ENCODE results near the gene PCDHGA5. TPM values are rescaled to one million over a fixed set of nuclear protein-coding genes. Genes with fewer than 3 reads are reported as not detected.
"Not testable (repeated sequence)": the region's sequence is repeated elsewhere in the genome, so short reads cannot be mapped to it uniquely, and the experiment has no call there.

The PCDHGA5 gene
- total and polyA plus RNA-seq, 2 experiments from 2014 or later = 0.35 to 0.86 TPM

- H3K4me3 ChIP-seq = no peak within 1 kb of the TSS; the same call in 1 of the 2 replicates
- H3K4me1 ChIP-seq (ENCODE audit: insufficient read depth) = no peaks in the 10 kb centered on the region
- no peaks in the 10 kb centered on the region for H3K27me3 ChIP-seq (replicated peaks; ENCODE audit: insufficient read depth)
- no peaks in the 10 kb centered on the region for H3K9me3 ChIP-seq (ENCODE audit: low read depth)
- no peak within 1 kb of the TSS for H3K27ac ChIP-seq
- no peaks in the 10 kb centered on the region for H3K36me3 ChIP-seq (ENCODE audit: low read depth)
- WGBS, 2 experiments (ENCODE audit: low coverage in 1 of 2, low lambda C conversion rate in 2 of 2, missing lambda C conversion rate in 2 of 2) = 34 to 38% methylated on average over 36 to 37 of the region's 37 CpGs
- no peaks in the 10 kb centered on the region for H3K9me2 ChIP-seq (ENCODE audit: insufficient read depth)
- TF ChIP-seq EZH2phosphoT487 (IDR thresholded peaks at IDR 0.05; ENCODE audit: insufficient read depth, low read depth) (no peak), EZH2 (IDR thresholded peaks at IDR 0.05; ENCODE audit: insufficient read depth, poor library complexity, severe bottlenecking) (no peak)
- H4K20me1 ChIP-seq (ENCODE audit: insufficient read depth) = no peaks in the 10 kb centered on the region
- H3K9ac ChIP-seq = no peak within 1 kb of the TSS
- DNase-seq = no peak
- H2AFZ ChIP-seq = no peak within 1 kb of the TSS; the same call in 1 of the 2 replicates
- no peak within 1 kb of the TSS for H3K4me2 ChIP-seq (ENCODE audit: unreplicated experiment)
- in situ Hi-C loops (cut with MboI) = no loop called here
- no peaks in the 10 kb centered on the region for H3K79me2 ChIP-seq (ENCODE audit: insufficient read depth)
- H3F3A ChIP-seq (ENCODE audit: insufficient read depth) = no peaks in the 10 kb centered on the region
These were observed 18.7 kb downstream of the PCDHGA5 start, which contains the start of gene PCDHGA7 for GRCh38 chr5:141382469-141383294. TSS of gene PCDHGA7 (plus strand) at chr5:141382742. CDS start at chr5:141382900, 158 bp downstream.

GRCh38 chr5:141383345-141383744 is 19.4 kb downstream of the PCDHGA5 start:
- H3K79me2 ChIP-seq (ENCODE audit: insufficient read depth) = no peaks in the 10 kb centered on the region
- no peaks in the 10 kb centered on the region for H3K4me1 ChIP-seq (ENCODE audit: insufficient read depth)
- 41 to 42% methylated on average over 18 to 21 of the region's 21 CpGs for WGBS, 2 experiments (ENCODE audit: low coverage in 1 of 2, low lambda C conversion rate in 2 of 2, missing lambda C conversion rate in 2 of 2)
- H3K4me2 ChIP-seq (ENCODE audit: unreplicated experiment) = no peak overlapping the region
- no peaks in the 10 kb centered on the region for H3K36me3 ChIP-seq (ENCODE audit: low read depth)
- H3K4me3 ChIP-seq = no peak overlapping the region
- H3K27ac ChIP-seq = no peak overlapping the region
- no peak overlapping the region for H2AFZ ChIP-seq
- in situ Hi-C loops (cut with MboI) = no loop called here
- no peaks in the 10 kb centered on the region for H3K9me2 ChIP-seq (ENCODE audit: insufficient read depth)
- no peaks in the 10 kb centered on the region for H3F3A ChIP-seq (ENCODE audit: insufficient read depth)
- no peak overlapping the region for H3K9ac ChIP-seq
- H4K20me1 ChIP-seq (ENCODE audit: insufficient read depth) = no peaks in the 10 kb centered on the region
- no peaks in the 10 kb centered on the region for H3K9me3 ChIP-seq (ENCODE audit: low read depth)
- DNase-seq = no peak
- H3K27me3 ChIP-seq (replicated peaks; ENCODE audit: insufficient read depth) = no peaks in the 10 kb centered on the region
- TF ChIP-seq EZH2 (IDR thresholded peaks at IDR 0.05; ENCODE audit: insufficient read depth, poor library complexity, severe bottlenecking) = no peak
- no peak for TF ChIP-seq EZH2phosphoT487 (IDR thresholded peaks at IDR 0.05; ENCODE audit: insufficient read depth, low read depth)

- H3K4me1 ChIP-seq (ENCODE audit: insufficient read depth) = no peaks in the 10 kb centered on the region
- no peaks in the 10 kb centered on the region for H3F3A ChIP-seq (ENCODE audit: insufficient read depth)
- H3K9ac ChIP-seq = no peak overlapping the region
- H2AFZ ChIP-seq = no peak overlapping the region
- in situ Hi-C loops (cut with MboI) = no loop called here
- no peak overlapping the region for H3K27ac ChIP-seq
- no peaks in the 10 kb centered on the region for H3K27me3 ChIP-seq (replicated peaks; ENCODE audit: insufficient read depth)
- no peaks in the 10 kb centered on the region for H4K20me1 ChIP-seq (ENCODE audit: insufficient read depth)
- DNase-seq = no peak
- no peaks in the 10 kb centered on the region for H3K36me3 ChIP-seq (ENCODE audit: low read depth)
- H3K9me3 ChIP-seq (ENCODE audit: low read depth) = no peaks in the 10 kb centered on the region
- no peaks in the 10 kb centered on the region for H3K79me2 ChIP-seq (ENCODE audit: insufficient read depth)
- WGBS, 2 experiments (ENCODE audit: low coverage in 1 of 2, low lambda C conversion rate in 2 of 2, missing lambda C conversion rate in 2 of 2) = 36 to 38% methylated on average over 42 to 43 of the region's 43 CpGs
- TF ChIP-seq EZH2phosphoT487 (IDR thresholded peaks at IDR 0.05; ENCODE audit: insufficient read depth, low read depth) = no peak
- no peak for TF ChIP-seq EZH2 (IDR thresholded peaks at IDR 0.05; ENCODE audit: insufficient read depth, poor library complexity, severe bottlenecking)
- no peak overlapping the region for H3K4me2 ChIP-seq (ENCODE audit: unreplicated experiment)
- H3K4me3 ChIP-seq = no peak overlapping the region
- no peaks in the 10 kb centered on the region for H3K9me2 ChIP-seq (ENCODE audit: insufficient read depth)
These were observed 20.7 kb downstream of the PCDHGA5 start for GRCh38 chr5:141384471-141385267.

- H3K4me2 ChIP-seq (ENCODE audit: unreplicated experiment); in situ Hi-C loops (cut with MboI); H3K27me3 ChIP-seq (replicated peaks; ENCODE audit: insufficient read depth); H3K27ac ChIP-seq; H3K9ac ChIP-seq; H3K36me3 ChIP-seq (ENCODE audit: low read depth); H3K4me1 ChIP-seq (ENCODE audit: insufficient read depth); H3K9me2 ChIP-seq (ENCODE audit: insufficient read depth); H3K79me2 ChIP-seq (ENCODE audit: insufficient read depth); H3K9me3 ChIP-seq (ENCODE audit: low read depth); H3F3A ChIP-seq (ENCODE audit: insufficient read depth); H4K20me1 ChIP-seq (ENCODE audit: insufficient read depth): not testable (repeated sequence)
- DNase-seq = peak; percentile 61
- Histone ChIP-seq H3K4me3 (peak within 1 kb of the TSS; percentile 66), H2AFZ (peak within 1 kb of the TSS; percentile 62; the same call in 1 of the 2 replicates)
- WGBS, 2 experiments (ENCODE audit: low coverage in 1 of 2, low lambda C conversion rate in 2 of 2, missing lambda C conversion rate in 2 of 2) = 13 to 19% methylated on average over 21 to 23 of the region's 40 CpGs
These were observed 23.8 kb downstream of the PCDHGA5 start, which contains the start of gene PCDHGB4 for GRCh38 chr5:141387557-141388311. TSS of gene PCDHGB4 (plus strand) at chr5:141387698. CDS start at chr5:141387885, 187 bp downstream.
